Measurements from ENCODE around the gene GCK.

The GCK gene

DNA sequence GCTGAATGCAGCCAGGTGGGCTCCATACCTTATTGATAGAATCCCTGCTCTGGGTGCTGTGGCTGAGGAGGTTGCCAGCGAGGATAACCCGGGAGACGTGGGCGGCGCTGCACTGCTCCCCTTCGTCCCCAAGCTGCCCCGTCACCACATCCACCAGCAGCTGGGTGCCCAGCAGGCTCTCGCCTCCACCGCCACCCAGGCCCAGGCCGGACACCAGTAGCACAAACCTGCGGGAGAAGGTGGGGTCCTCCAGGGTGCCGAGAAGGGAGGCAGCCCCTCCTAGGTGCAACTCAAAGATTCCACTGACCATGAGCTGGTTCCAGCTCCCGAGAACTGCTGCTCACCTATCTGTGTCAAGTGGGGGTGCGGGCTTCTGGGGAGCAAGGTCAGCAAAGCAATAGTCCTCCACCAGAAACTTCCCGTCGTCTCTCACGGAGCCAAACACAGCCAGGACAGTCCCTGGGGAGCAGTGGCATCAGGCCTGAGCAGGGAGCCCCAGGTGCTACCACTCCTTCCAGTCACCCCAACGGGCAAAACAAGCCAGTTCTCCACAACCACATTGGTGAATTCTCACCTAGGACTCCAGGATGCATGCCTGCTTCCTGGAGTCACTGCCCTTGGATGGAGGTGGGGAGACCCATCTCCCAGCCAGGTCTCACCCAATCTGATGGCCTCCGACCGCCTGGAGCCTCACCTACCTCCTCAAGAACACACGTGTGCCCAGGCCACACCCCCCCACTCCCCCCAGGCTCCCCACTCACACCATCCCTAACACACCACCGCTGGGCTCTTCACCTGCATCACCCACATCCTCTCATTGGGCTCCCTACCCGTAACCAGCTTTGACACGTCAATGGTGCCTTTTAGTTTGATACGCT lies 72.2 kb downstream of the GCK start:
- no peak for DNase-seq (ENCODE audit: low spot score)

GRCh38 chr7:44116087-44116788 lies 73.0 kb downstream of the GCK start:
- DNase-seq (ENCODE audit: low spot score), result no peak

DNA sequence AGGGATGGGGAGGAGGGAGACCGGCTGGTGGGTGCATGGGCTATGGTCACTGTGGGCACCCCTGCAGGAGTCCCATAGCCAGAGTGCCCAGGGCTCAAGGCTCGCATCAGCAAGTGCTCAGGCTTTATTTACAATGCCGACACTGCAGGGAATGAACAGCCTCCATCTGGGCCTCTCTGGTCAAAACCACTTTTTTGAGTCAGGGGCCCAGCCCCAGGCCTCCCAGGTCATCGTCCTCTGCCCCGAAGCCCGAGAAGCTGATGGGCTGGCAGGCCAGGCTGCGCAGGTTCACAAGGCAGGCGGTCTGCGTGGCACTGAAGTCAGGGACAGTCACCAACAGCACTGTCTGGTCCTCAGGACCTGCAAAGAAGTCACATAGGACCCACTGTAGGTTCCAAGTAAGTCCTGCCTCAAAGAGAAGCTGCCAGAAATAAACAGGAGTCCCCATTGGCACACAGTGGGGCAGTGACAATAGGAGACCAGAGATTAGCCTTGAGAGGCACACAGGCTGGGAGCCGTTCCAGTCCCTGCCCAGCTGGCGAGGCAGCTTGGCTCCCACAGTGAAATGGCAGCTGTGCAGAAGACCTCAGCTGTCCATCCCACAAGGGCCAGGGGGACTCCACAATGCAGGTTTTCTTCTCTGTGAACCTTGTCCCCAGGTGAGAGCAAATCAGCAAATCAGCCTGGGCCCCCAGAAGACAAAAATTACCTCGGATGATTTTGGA lies 74.5 kb downstream of the GCK start:
- no peak for DNase-seq (ENCODE audit: low spot score)

DNA sequence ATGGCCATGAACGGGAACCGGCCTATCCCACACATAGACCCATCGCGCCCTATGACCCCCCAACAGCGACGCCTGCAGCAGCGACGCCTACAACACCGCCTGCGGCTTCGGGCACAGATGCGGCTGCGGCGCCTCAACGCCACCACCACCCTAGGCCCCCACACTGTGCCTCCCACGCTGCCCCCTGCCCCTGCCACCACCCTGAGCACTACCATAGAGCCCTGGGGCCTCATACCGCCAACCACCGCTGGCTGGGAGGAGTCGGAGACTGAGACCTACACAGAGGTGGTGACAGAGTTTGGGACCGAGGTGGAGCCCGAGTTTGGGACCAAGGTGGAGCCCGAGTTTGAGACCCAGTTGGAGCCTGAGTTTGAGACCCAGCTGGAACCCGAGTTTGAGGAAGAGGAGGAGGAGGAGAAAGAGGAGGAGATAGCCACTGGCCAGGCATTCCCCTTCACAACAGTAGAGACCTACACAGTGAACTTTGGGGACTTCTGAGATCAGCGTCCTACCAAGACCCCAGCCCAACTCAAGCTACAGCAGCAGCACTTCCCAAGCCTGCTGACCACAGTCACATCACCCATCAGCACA lies 75.4 kb downstream of the GCK start:
- DNase-seq (ENCODE audit: low spot score), result no peak

- no peak for DNase-seq (ENCODE audit: low spot score)
Observed at GRCh38 chr7:44112997-44113763, 76.1 kb downstream of the GCK start.

GRCh38 chr7:44112231-44112996 lies 76.8 kb downstream of the GCK start:
- DNase-seq (ENCODE audit: low spot score), result no peak

DNA sequence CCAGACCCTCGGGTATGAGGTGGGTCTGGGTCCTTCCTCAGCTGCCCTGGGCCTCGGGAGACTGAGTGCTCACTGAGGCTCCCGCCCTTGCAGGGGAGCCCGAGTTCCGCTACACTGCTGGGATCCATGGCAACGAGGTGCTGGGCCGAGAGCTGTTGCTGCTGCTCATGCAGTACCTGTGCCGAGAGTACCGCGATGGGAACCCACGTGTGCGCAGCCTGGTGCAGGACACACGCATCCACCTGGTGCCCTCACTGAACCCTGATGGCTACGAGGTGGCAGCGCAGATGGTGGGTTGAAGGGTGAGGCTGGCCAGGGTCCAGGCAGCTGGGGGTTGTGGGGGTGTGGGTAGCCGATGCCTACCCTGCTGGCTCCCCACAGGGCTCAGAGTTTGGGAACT lies 77.5 kb downstream of the GCK start:
- DNase-seq (ENCODE audit: low spot score), result no peak

- no peak for DNase-seq (ENCODE audit: low spot score)
Observed at GRCh38 chr7:44110719-44111635, 78.3 kb downstream of the GCK start.

GRCh38 chr7:44109991-44110390 lies 79.2 kb downstream of the GCK start:
- no peak for DNase-seq (ENCODE audit: low spot score)

- no peak for DNase-seq (ENCODE audit: low spot score)
Observed at GRCh38 chr7:44108768-44109750, 80.2 kb downstream of the GCK start.

GRCh38 chr7:44107961-44108767 lies 81.1 kb downstream of the GCK start:
- no peak for DNase-seq (ENCODE audit: low spot score)

DNA sequence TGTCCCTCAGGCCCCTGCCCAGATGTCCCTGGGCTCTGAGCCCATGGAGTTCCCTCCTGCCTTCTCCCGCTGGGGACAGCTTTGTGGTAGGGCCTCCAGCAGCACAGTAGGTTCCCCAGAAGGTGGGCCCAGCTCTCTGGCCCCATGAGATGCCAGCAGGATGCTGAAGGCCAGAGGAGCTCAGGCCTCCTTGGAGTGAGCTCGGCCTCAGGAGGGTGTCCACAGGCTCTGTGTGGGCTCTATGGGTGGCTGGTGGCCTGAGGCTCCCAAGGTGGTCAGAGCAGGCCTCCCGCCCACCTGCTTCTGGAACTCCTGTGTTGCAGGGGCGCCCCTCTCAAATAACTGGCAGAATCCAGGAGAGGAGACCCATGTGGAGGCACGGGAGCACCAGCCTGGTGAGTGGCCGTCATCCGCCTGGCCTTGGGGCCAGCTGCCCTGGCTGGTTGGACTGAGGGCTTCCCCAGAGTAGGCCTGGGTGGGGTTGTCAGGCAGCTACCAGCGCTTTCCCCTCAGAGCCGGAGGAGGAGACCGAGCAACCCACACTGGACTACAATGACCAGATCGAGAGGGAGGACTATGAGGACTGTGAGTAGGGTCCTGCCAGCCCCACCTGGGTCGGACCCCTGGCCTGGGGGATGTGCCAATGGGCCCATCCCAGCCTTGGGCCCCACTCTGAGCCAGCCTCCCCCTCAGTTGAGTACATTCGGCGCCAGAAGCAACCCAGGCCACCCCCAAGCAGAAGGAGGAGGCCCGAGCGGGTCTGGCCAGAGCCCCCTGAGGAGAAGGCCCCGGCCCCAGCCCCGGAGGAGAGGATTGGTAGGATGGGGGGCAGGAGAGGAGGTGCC lies 81.9 kb downstream of the GCK start:
- no peak for DNase-seq (ENCODE audit: low spot score)

DNA sequence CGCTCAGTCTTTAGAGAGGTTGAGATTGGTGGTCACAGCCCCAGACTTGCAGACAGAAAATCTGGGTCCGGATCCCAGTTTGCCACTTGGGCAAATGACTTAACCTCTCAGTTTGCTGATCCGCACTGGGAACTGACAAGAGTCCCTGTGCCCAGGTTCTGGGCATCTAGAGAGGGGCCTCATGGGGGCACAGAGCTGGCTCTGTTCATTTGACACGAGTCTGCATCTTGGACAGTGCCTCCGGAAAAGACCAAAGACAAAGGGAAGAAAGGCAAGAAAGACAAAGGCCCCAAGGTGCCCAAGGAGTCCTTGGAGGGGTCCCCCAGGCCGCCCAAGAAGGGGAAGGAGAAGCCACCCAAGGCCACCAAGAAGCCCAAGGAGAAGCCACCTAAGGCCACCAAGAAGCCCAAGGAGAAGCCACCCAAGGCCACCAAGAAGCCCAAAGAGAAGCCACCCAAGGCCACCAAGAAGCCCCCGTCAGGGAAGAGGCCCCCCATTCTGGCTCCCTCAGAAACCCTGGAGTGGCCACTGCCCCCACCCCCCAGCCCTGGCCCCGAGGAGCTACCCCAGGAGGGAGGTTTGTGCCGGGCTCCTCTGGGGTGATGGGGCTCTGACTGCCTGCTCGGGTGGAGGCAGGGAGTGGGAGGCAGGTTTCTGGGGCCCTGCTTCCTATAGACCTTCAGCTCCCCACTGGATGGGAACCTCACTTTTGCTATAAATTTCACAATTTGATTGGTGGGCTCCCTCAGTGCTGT lies 82.8 kb downstream of the GCK start:
- DNase-seq (ENCODE audit: low spot score), result no peak

- DNase-seq (ENCODE audit: low spot score), result no peak
Observed at GRCh38 chr7:44105832-44106231, 83.4 kb downstream of the GCK start.

DNA sequence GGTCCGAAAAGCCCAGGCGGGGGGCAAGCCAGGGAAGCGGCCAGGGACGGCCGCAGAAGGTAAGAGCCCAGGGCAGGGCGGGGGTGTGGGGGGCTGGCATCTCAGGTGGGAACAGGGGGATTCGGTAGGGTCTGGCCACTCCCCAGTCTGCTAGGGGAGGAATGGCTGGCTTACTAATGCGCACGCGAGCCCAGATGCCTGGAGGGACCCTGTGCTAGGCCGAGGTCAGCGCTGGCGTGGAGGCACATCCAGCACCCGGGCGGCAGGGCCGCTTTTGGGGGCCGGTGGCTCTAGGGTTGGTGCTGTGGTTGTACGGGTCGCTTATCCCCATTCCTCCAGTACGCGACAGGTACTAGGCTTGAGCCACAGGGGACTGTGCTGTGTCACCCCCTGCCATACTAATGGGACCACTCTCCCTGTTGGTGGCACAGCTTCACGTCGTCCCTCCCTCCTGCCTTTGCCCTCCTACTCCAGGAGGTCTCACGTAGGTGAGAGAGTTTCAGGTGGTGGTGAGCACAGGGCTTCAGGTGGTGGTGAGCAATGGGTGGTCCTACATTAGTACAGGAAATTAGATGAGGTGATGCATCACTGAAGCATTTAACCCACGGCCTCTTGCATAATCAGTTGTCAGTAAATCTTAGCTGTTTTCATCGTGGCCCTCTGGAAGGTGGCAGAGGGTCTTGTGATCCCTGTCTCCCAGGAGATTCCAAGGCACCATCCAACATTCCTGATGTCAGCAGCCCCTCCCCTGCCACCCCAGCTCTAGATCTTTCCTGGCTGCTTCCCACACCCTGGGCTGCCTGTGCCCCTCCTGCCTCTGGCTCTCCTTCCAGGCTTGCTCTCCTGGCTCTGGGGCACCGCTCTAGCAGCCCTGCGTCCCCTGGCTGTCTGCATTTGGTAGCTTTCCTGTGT lies 84.1 kb downstream of the GCK start:
- DNase-seq (ENCODE audit: low spot score), result no peak
